GM21737 (cell line): ENCODE measurements around the gene EHMT1.
A peak's percentile ranks its signal among the peaks of the same experiment; 100 is the strongest.
"Not testable (repeated sequence)": the region's sequence is repeated elsewhere in the genome, so short reads cannot be mapped to it uniquely, and the experiment has no call there.

Experiments
- ATAC-seq: cut with Tn5 transposase; IDR thresholded peaks from one replicate; pipeline ENCODE4 v1.9.1; 2021; ENCODE audit warnings: mild to moderate bottlenecking, moderate library complexity; ENCODE audit not compliant: unreplicated experiment

Gene EHMT1

DNA sequence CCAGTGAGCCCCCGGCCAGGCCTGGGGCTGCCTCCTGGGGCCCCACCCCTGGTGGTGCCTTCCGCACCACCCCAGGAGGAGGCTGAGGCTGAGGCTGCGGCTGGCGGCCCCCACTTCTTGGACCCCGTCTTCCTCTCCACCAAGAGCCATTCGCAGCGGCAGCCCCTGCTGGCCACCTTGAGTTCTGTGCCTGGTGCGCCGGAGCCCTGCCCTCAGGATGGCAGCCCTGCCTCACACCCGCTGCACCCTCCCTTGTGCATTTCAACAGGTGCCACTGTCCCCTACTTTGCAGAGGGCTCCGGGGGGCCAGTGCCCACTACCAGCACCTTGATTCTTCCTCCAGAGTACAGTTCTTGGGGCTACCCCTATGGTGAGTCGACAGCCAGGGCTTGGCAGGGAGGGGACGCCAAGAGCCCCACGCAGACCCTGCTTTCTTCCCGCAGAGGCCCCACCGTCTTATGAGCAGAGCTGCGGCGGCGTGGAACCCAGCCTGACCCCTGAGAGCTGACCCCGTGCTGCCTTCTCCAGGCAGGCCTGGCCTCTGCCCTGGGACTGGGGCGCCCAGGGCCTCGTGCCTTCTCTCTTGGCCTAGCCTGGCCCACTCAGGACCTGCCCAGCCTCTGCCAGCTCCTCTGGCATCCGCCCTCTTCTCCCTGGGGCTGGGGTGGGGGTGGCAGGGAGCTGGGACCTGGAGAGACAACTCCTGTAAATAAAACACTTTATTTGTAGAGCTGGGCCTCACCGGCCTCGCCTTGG lies 4.0 kb upstream of the EHMT1 start:
- no peak for ATAC-seq

DNA sequence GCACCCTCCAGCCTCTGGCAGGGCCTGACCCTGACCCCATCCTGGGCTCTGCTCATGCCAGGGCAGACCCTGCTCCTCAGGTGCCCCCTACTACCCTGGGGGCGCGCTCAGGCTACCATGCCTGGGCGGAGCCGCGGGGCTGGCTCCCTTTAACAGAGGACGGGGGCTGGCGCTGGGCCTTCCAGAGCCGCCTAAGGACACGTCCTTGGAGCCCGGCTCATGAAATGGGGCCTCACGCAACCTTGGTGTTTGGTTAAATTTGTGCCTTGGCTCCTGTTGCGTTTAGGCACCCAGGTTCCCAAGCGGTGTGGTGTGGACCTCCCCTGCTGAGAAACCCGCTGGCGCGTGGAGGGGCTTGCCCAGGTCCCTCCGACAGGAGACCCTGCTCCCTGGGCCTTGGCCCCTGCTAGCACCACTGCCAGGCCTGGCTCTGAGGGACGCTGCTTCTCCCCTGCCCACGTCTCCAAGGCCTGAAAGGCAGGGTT lies 3.4 kb upstream of the EHMT1 start:
- no peak for ATAC-seq

DNA sequence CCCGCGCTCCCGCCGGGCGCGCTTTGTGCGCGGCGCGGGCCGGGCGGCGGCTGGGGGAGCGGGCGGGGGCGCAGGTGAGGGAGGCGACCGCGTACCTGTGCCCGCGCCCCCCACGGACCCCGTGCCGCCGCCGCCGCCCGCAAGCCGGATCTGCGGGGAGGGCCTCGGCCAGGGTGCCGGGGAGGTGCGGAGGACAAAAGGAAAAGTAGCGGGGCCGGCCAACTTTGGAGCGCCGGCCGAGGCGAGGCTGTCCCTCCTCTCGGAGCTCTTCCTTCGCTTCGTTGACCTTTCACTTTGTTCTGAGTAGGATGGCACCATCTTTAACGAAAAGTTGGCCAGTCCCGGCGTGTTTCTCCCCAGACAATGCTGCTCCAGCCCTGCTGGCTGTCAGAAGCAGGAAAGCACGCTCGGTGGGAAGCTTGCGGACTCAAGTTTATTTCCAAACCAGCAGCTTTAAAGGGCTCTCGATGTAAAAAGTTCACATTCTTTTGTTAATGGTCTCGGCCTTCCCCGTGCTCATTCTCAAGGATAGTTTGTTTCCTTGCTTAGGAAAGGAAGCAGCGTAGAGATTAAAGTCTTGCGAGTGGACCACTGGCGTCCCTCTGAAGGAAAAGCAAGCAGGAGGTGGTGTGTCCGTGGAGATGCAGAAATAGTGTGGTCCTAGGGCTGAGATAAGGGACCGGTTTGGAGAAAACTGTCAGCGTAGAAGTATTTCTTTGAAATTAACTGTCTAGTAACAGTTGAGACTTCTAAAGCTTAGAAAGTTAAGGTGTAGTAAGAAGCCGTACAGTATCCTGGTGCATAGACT lies 639 bp downstream of the EHMT1 start:
- ATAC-seq: peak; percentile 8

DNA sequence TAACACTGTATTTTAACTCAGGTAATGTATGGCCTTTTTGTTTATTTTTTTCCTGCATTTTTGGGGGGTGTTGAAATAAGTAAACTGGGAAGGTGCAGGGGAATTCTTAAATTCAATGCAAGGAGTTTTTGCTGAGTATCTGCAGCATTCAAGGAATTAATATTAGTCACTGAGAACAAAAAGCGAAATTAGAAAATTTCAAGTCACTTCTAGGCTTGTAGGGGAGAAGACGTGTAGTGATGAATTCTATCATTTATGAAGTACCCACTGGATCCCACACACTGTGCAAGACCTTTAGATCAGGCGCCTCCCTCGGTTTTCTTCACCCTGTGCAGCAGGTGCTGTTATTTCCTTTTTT lies 1.2 kb downstream of the EHMT1 start:
- ATAC-seq: no peak

DNA sequence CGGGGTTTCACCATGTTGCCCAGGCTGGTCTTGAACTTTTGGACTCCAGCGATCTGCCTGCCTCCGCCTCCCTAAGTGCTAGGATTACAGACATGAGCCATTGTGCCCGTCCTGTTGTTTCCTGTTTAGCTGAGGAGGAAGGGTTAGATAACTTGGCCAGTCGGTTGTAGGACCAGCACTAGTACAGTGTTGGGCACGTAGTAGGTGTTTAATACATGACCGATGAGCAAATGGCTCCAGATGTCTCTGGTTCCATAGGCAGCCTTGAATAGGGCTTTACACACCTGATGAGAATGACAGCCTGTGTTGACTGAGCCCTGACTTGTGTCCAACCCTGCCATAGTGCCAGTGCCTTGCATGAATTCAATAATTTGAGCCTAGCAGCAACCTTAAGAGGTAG lies 1.8 kb downstream of the EHMT1 start:
- ATAC-seq: no peak

DNA sequence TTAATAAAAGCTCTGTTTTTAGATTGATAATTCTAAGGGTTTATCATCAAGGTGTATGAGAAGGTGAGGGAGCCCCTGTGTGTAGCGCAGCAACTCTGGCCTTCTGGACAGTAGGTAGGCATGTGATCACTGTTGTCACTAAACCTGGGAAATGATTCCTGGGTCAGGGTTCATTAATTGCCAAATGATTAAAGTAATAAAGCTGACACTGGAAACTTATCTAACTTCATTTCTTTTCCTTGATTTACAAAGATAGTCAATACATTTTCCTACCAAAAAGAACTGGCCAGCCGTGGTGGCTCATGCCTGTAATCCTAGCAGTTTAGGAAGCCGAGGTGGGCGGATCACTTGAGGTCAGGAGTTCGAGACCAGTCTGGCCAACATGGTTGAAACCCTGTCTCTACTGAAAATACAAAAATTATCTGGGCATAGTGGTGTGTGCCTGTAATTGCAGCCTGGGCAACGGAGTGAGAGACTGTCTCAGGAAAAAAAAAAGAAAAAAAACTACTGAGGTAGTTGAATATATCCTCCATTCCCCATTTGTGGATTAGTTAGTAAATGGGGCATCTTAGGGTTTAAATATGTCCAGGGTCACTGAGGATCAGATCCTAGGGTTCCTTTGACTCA lies 2.4 kb downstream of the EHMT1 start:
- ATAC-seq: no peak

DNA sequence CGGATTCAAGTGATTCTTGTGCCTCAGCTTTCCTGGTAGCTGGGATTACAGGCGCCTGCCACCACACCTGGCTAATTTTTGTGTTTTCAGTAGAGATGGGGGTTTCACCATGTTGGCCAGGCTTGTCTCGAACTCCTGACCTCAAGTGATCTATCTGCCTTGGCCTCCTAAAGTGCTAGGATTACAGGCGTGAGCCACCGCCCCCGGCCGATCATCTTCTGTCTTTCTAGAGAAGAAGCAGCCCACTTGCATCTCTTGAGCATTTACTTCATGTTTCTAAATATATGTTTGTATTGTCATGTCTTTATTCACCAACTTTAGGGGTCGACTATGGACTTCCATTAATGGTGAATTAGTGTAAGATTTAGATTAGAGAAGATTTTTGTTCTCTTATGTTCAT lies 3.4 kb downstream of the EHMT1 start:
- not testable (repeated sequence) for ATAC-seq

DNA sequence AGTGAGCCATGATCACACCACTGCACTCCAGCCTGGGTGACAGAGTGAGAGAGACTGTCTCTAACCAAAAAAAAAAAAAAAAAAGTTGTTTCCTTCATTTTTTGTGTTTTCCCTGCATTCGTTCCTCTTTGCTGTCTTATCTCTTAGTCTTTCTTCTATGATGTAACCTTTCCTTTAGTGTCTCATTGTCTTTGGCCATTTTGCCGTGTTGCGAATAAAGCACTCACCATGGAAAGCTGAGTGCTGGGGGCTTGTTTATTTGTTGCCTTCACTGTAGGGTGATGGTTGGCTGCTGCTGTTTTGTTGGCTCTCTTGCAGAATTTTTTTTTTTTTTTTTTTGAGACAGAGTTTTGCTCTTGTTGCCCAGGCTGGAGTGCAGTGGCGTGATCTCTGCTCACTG lies 7.7 kb downstream of the EHMT1 start:
- no peak for ATAC-seq

DNA sequence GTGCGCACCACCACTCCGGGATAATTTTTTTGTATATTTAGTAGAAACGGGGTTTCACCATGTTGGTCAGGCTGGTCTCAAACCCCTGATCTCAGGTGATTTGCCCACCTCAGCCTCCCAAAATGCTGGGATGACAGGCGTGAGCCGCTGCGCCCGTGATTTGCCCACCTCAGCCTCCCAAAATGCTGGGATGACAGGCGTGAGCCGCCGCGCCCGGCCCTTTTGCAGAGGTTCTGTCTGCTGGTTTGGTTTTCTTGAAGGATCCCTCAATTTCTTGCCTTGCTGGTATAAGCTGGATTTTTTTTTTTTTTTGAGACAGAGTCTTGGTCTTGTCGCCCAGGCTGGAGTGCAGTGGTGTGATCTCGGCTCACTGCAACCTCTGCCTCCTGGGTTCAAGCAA lies 8.6 kb downstream of the EHMT1 start:
- not testable (repeated sequence) for ATAC-seq

DNA sequence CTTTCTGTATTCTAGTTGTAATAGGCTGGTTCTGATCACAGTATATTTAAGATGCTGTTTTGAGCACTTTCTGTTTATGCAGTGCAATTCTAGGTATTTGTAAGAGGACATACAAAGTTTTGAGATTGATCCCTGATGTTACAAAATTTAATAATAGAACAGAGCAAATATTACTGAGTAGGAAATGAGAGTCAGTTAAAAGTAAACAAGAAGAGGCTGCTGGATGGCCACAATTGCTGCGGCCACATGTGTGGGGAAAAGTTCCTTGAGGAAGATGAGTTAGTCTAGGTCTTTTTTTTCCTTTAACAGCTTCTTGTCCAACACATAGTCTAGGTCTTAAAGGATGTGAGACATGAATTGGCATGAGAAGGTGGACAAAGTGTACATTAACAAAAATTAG lies 11.3 kb downstream of the EHMT1 start:
- ATAC-seq: no peak

DNA sequence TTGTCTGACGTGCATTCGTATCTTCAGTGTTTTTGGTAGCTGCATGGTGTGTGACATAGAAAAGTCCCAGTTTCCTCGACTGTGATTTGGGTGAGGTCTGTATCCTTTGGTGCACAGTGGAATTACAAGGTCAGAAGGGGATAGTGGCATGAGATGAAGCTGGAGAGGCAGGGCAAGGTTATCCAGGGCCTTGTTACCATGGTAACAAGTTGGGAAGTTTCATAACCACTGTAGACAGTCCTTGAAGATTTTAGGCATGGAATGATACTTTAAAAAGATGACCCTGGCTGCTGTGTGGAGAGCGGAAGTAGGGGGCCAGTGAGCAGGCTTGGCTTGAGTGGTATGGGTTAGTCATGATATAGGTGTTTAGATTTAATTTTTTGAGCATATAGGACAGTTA lies 11.9 kb downstream of the EHMT1 start:
- no peak for ATAC-seq

DNA sequence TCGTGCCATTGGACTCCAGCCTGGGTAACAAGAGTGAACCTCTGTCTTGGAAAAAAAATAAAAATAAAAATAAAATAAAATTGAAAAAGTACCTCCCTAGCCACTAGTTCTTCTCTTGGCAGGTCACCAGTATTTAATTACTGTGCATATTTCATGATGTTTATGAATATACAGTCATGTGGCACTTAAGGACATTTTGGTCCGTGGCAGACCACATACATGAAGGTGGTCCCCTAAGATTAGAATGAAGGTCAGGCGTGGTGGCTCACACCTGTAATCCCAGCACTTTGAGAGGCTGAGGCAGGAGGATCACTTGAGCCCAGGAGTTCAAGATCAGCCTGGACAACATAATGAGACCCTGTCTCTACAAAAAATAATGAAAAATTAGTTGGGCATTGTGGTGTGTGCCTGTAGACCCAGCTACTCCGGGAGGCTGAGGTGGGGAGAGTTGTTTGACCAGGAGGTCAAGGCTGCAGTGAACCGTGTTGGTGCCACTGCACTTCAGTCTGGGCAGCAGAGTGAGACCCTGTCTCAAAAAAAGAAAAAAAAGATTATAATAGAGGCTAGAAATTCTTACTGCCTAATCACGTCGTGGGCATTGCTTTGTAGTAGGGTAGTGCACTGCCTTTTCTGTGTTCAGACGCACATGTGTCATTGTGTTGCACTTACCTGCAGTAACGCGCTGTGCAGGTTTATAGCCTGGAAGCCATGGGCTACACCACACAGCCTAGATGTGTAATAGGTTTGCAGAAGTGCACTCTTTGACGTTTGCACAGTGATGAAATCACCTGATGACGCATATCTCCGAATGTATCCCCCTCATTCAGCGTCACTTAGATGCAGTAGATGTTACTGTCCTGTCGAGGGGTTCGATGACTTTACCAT lies 12.8 kb downstream of the EHMT1 start:
- no peak for ATAC-seq

DNA sequence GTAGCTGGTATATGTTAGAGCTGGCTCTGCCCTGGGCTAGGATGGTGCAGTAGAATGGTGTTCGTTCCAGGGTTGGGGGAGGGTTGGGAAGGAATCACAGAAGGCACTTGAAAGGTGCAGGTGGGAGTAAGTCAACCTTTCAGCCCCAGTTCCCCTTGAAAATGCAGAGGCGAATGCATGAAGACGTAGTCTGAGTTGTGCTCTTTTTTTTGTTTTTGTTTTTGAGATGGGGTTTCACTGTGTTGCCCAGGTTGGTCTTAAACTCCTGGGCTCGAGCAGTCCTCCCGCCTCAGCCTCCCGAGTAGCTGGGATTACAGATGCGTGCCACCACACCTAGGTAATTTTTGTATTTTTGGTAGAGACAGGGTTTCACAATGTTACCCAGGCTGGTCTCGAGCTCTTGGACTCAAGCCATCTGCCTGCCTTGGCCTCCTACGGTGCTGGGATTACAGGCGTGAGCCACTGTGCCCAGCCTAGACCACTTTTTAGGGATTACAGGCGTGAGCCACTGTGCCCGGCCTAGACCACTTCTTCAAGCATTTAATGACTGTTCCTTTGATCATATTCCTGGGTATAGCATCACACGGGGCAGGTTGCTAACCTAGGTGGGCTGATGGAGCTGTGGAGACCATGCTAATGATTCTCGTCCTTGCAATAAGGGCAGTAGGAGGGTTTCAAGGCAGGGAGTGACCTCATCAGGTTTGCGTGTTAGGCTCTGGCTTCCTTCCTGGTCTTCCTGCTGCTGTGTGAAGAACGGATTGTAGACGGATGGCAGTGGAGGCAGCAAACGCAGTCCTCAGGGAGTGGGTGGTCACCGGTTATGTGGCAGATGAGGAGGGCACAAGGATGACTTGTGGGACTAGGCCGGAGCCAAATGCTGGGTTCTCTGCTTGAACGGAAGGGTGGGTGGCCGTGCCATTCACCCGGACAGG lies 13.7 kb downstream of the EHMT1 start:
- ATAC-seq: no peak

DNA sequence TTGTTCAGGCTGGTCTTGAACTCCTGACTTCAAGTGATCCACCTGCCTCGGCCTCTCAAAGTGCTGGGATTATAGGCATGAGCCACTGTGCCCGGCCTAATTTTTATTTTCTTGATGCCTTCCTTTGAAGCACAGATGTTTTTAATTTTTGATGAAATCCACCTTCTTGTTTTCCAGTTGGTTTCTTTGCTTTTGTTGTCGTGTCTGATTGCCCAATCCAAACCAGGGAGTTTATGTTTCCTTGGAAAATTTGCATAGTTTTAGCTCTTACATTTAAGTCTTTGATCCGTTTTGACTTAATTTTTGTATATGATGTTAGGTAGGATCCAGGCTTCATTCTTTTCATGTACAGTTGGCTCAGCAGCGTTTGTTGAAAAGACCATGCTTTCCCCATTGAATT lies 15.2 kb downstream of the EHMT1 start:
- no peak for ATAC-seq

DNA sequence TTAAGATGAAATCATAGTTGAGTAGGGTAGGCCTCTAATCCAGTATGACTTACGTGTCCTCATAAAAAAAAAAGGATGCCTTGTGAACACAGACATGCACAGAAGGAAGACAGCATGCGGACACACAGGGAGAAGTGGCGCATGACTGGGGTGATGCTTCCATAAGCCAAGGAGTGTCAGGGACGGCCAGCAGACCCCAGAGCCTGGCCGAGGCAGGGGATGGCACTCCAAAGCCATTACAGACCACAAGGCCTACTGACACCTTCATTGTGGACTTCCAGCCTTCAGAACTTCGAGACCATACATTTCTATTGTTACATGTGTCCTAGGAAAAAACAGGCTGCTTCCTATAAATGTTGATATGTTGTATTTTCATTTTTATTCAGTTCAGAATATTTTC lies 19.9 kb downstream of the EHMT1 start:
- no peak for ATAC-seq

DNA sequence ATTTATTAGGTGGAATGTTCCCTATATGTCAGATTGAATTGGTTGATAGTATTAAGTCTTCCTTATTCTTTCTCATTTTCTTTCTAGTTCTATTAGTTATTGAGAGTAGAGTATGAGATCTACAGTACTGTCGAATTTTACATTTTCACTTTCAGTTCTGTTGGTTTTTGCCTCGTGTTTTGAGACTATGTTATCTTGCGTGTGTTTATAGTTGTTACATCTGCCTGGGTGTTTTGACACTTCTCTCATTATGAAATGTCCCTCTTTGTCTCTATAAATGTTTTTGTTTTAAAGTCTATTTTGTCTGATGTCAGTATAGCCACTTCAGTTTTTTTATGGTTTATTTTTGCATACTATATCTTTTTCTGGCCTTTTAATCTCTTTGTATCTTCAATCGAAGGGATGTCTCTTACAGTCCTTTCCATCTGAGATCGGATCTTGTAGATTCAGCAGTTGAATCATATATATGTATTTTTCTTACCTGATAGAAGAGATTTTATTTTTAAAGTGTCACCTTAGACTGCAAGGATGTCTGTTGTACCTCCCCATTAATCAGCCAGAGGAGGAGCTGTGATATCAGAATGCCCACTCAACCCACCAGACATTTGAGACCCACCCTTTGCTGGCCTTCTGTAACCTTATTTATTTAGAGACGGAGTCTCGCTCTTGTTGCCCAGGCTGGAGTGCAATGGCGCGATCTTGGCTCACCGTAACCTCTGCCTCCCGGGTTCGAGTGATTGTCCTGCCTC lies 20.7 kb downstream of the EHMT1 start:
- ATAC-seq: peak; percentile 68

DNA sequence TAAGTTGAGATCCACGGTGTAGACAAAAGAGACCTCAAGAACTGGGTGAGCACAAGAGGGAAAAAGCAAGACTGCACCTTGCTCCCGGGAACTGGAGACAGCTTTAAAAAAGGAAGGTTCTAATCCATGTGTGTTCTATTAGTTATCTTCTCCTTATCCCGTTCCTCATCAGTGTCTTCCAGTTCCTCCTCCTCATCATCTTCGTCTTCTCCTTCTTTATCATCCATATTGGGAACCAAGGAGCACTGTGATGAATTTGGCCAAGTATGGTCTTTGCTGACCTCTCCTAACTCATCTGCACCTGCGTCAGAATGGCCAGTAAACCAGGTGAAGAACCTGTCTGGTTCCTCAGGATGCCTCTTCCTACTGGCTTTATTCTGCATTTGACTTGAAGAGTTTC lies 22.1 kb downstream of the EHMT1 start:
- no peak for ATAC-seq

DNA sequence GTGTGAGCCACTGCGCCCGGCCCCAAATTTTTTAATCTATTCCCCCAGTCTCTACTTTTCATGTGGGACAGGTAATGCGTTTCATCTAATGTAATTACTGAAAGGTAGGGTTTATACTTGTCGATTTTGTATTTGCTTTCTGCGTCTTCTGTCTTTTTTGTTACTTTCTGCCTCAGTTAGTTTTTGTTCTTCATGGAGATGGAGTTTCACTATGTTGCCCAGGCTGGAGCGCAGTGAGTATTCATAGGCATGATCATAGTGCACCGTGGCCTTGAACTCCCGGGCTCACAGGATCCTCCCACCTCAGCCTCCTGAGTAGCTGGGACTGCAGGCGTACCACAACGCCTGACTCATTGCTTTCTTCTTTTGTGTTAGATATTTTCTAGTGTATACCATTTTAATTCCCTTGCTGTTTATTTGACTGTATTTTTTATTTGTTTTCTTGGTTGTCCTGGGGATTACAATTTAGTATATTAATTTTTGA lies 23.4 kb downstream of the EHMT1 start:
- no peak for ATAC-seq

DNA sequence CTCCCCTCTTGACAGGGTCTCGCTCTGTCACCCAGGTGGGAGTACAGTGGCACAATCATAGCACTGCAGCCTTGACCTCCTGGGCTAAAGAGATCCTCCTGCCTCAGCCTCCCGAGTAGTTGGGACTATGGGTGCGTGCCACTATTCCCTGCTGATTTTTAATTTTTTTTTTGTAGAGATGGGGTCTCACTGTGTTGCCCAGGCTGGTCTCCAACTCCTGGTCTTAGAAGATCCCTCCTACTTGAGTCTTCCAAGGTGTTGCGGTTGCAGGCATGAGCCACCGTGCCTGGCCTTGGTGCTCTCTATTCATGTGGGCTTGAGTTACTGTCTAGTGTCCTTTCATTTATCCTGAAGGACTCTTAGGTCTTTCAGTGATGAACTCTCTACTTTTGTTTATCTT lies 24.1 kb downstream of the EHMT1 start:
- no peak for ATAC-seq
